ENCODE measurements around the gene SGCB. TPM values are rescaled to one million over a fixed set of nuclear protein-coding genes. Genes with fewer than 3 reads are reported as not detected.
"Not testable (repeated sequence)": the region's sequence is repeated elsewhere in the genome, so short reads cannot be mapped to it uniquely, and the experiment has no call there.

Gene SGCB
- total RNA-seq (2014; rRNA removed; shearing (Covaris generic)), result 12.4 and 13.4 TPM in 2 replicates

GRCh38 chr4:52038103-52038912 lies at the start of gene SGCB:
Gene SGCB (minus strand): TSS chr4:52038299. CDS start chr4:52038259, 40 bp downstream.
- peak; percentile 15 for DNase-seq (ENCODE audit: low spot score)

- DNase-seq (ENCODE audit: low spot score), result not testable (repeated sequence)
These were observed 48.3 kb upstream of the SGCB start for GRCh38 chr4:52086425-52086824.

- DNase-seq (ENCODE audit: low spot score), result no peak
These were observed 43.1 kb upstream of the SGCB start for GRCh38 chr4:52081216-52081615.

GRCh38 chr4:52079659-52080058 lies 41.6 kb upstream of the SGCB start:
- DNase-seq (ENCODE audit: low spot score), result no peak

- no peak for DNase-seq (ENCODE audit: low spot score)
These were observed 38.6 kb upstream of the SGCB start for GRCh38 chr4:52076731-52077130.

- no peak for DNase-seq (ENCODE audit: low spot score)
These were observed 33.9 kb upstream of the SGCB start for GRCh38 chr4:52071791-52072546.

GRCh38 chr4:52069571-52069970 lies 31.5 kb upstream of the SGCB start:
- DNase-seq (ENCODE audit: low spot score), result no peak

GRCh38 chr4:52059372-52059771 lies 21.3 kb upstream of the SGCB start:
- DNase-seq (ENCODE audit: low spot score), result peak; percentile 10

- DNase-seq (ENCODE audit: low spot score), result no peak
These were observed 20.2 kb upstream of the SGCB start for GRCh38 chr4:52058275-52058674.

GRCh38 chr4:52057196-52057595 lies 19.1 kb upstream of the SGCB start:
- DNase-seq (ENCODE audit: low spot score), result no peak

GRCh38 chr4:52054254-52054653 lies 16.2 kb upstream of the SGCB start:
- DNase-seq (ENCODE audit: low spot score), result no peak

- no peak for DNase-seq (ENCODE audit: low spot score)
These were observed 14.3 kb upstream of the SGCB start for GRCh38 chr4:52052475-52052780.

- no peak for DNase-seq (ENCODE audit: low spot score)
These were observed 13.7 kb upstream of the SGCB start for GRCh38 chr4:52051615-52052474.

GRCh38 chr4:52051213-52051614 lies 13.1 kb upstream of the SGCB start, which contains the start of gene SPATA18:
Gene SPATA18 (plus strand): TSS chr4:52051304. CDS start chr4:52051705, 401 bp downstream.
- DNase-seq (ENCODE audit: low spot score), result no peak

- no peak for DNase-seq (ENCODE audit: low spot score)
These were observed 11.2 kb upstream of the SGCB start for GRCh38 chr4:52049266-52049665.

- no peak for DNase-seq (ENCODE audit: low spot score)
These were observed 6.9 kb upstream of the SGCB start for GRCh38 chr4:52045028-52045427.

- DNase-seq (ENCODE audit: low spot score), result peak; percentile 19
These were observed 403 bp downstream of the SGCB start for GRCh38 chr4:52037689-52038102.

- no peak for DNase-seq (ENCODE audit: low spot score)
These were observed 1.1 kb downstream of the SGCB start for GRCh38 chr4:52036886-52037530.

GRCh38 chr4:52035190-52035589 lies 2.9 kb downstream of the SGCB start:
- no peak for DNase-seq (ENCODE audit: low spot score)

GRCh38 chr4:52032005-52032404 lies 6.1 kb downstream of the SGCB start:
- DNase-seq (ENCODE audit: low spot score), result no peak

- peak; percentile 58 for DNase-seq (ENCODE audit: low spot score)
These were observed 9.1 kb downstream of the SGCB start for GRCh38 chr4:52028970-52029369.
